ENCODE results near the gene KCNK15. TPM values are rescaled to one million over a fixed set of nuclear protein-coding genes. Genes with fewer than 3 reads are reported as not detected.

Gene KCNK15
- total and polyA plus RNA-seq, 10 of the 15 experiments (the other 5 are each of a cell fraction or from before 2014, with no cell fraction given) = not detected

- TF ChIP-seq MAX (IDR thresholded peaks at IDR 0.05; ENCODE audit: low read depth, low read length) (no peak), MLLT1 (IDR thresholded peaks at IDR 0.05) (no peak), HDAC2 (IDR thresholded peaks at IDR 0.05) (no peak), ZNF592 (IDR thresholded peaks at IDR 0.05) (no peak)
Observed at GRCh38 chr20:44781791-44782190, 36.1 kb downstream of the KCNK15 start (continued).

- intact Hi-C loops (cut with micrococcal nuclease; ENCODE audit: unreplicated experiment) = no loop called here
- 80% methylated on average over 1 of the region's 1 CpG for WGBS (ENCODE audit: insufficient coverage, insufficient replicate concordance, low lambda C conversion rate, missing lambda C conversion rate)
- no peak overlapping the region for H3K27ac ChIP-seq (ENCODE audit: control insufficient read depth, insufficient read depth)
- H3K79me2 ChIP-seq (ENCODE audit: control insufficient read depth, insufficient read depth, low read length) = no peaks in the 10 kb centered on the region
- SMC1A ChIA-PET (ENCODE audit: uncharacterized antibody, unreplicated experiment) = no interaction called here
- H3K36me3 ChIP-seq (ENCODE audit: control insufficient read depth in 2 of 2, insufficient read depth in 2 of 2, low read length in 1 of 2) = no peaks in the 10 kb centered on the region
- ATAC-seq (no peak), DNase-seq (ENCODE audit: low read depth, low spot score) (no peak), FAIRE-seq (no peak)
- no peak overlapping the region for H3K4me2 ChIP-seq (ENCODE audit: control insufficient read depth, insufficient read depth)
- no peak overlapping the region for H3K9ac ChIP-seq (ENCODE audit: control insufficient read depth, insufficient read depth, low read length)
- POLR2A ChIA-PET = no interaction called here
- H3K4me3 ChIP-seq = no peak overlapping the region
- no peaks in the 10 kb centered on the region for H3K9me3 ChIP-seq (replicated peaks; ENCODE audit: control insufficient read depth, insufficient read depth, low read length)
- peaks cover 4% of the 10 kb centered on the region; the same call in 1 of the 2 replicates for H4K20me1 ChIP-seq (ENCODE audit: control insufficient read depth, insufficient read depth)
- H2AFZ ChIP-seq (ENCODE audit: control insufficient read depth, low read depth, low read length) = no peak overlapping the region
- no peaks in the 10 kb centered on the region for H3K4me1 ChIP-seq (ENCODE audit: control insufficient read depth, insufficient read depth, low read length)
- in situ Hi-C loops (cut with MboI) = no loop called here
- no peaks in the 10 kb centered on the region; a peak in 2 of 4 replicates for H3K27me3 ChIP-seq (replicated peaks in 1 of 2; ENCODE audit: control insufficient read depth in 2 of 2, insufficient read depth in 2 of 2, low read length in 1 of 2)
- no TSS peak for BruUV-seq (replicated peaks)
- CTCF ChIA-PET = no interaction called here
- RAD21 ChIA-PET (ENCODE audit: unreplicated experiment) = no interaction called here
- no peak for TF ChIP-seq POU2F2 (IDR thresholded peaks at IDR 0.05; ENCODE audit: borderline replicate concordance, low read depth, low read length)
- TF ChIP-seq DPF2 (IDR thresholded peaks at IDR 0.05) = no peak
- TF ChIP-seq CREB1 (IDR thresholded peaks at IDR 0.05; ENCODE audit: low read depth) = no peak
- TF ChIP-seq TCF12 (IDR thresholded peaks at IDR 0.05; ENCODE audit: low read depth, low read length) = no peak
- no peak for TF ChIP-seq SMARCA5 (IDR thresholded peaks at IDR 0.05)
- TF ChIP-seq CBFB (IDR thresholded peaks at IDR 0.05; ENCODE audit: low read depth) = no peak
- no peak for TF ChIP-seq STAT3 (IDR thresholded peaks at IDR 0.05; ENCODE audit: low read depth, low read length)
- no peak for TF ChIP-seq BACH1 (IDR thresholded peaks at IDR 0.05; ENCODE audit: borderline replicate concordance)
- no peak for TF ChIP-seq CTCF (IDR thresholded peaks at IDR 0.05 in 2 of 3, conservative IDR thresholded peaks at IDR 0.05 in 1 of 3; ENCODE audit: control insufficient read depth in 2 of 3, extremely low read depth in 1 of 3, insufficient read depth in 1 of 3, low read depth in 3 of 3, low read length in 3 of 3)
- TF ChIP-seq ESRRA (IDR thresholded peaks at IDR 0.05; ENCODE audit: low read length) = no peak
- no peak for TF ChIP-seq WRNIP1 (IDR thresholded peaks at IDR 0.05; ENCODE audit: borderline replicate concordance, low read depth, low read length)
- no peak for TF ChIP-seq HDAC6 (IDR thresholded peaks at IDR 0.05; ENCODE audit: unreplicated experiment)
- no peak for TF ChIP-seq HCFC1 (IDR thresholded peaks at IDR 0.05; ENCODE audit: low read length)
- TF ChIP-seq ASH2L (IDR thresholded peaks at IDR 0.05; ENCODE audit: borderline replicate concordance, low read depth) = no peak
- TF ChIP-seq IKZF2 (IDR thresholded peaks at IDR 0.05) = no peak
Observed at GRCh38 chr20:44784688-44785087, 39.0 kb downstream of the KCNK15 start.
